Right lobe of liver (tissue), 6 donors: ENCODE results near the gene CNPY1. TPM values are rescaled to one million over a fixed set of nuclear protein-coding genes. Genes with fewer than 3 reads are reported as not detected.
A peak's percentile ranks its signal among the peaks of the same experiment; 100 is the strongest.

Experiments used
- ATAC-seq, 4 donors: fragments of 200-7000 bp; cut with Tn5 transposase; one replicate each; pipeline ENCODE4 v1.9.1; 2020; ENCODE audit warnings: mild to moderate bottlenecking in 4 of 4, moderate library complexity in 4 of 4
- DNase-seq, 3 donors: peaks; one replicate each; pipeline ENCODE4 v3.0.0-alpha.2; 2020
- H3K27ac ChIP-seq, 3 donors: fragments of 200-600 bp; one replicate each; pipeline ENCODE4 v1.8.0; 2022
- H3K27me3 ChIP-seq, 2 donors: fragments of 200-600 bp; one replicate each; pipeline ENCODE4 v1.8.0; 2022
- H3K36me3 ChIP-seq, 4 donors: fragments of 200-600 bp; sonication (generic) in 1 of 4; one replicate each; pipeline versions ENCODE4 v1.5.1 to v1.8.0; 2017 to 2022; ENCODE audit warnings: control low read depth in 1 of 4
- H3K4me1 ChIP-seq, 4 donors: fragments of 200-600 bp; sonication (generic) in 1 of 4; one replicate each; pipeline versions ENCODE4 v1.5.1 to v1.8.0; 2017 to 2022; ENCODE audit warnings: control low read depth in 1 of 4
- H3K4me3 ChIP-seq, 3 donors: fragments of 200-600 bp; one replicate each; pipeline ENCODE4 v1.8.0; 2022
- H3K9me3 ChIP-seq, 4 donors: fragments of 200-600 bp; sonication (generic) in 1 of 4; one replicate each; pipeline versions ENCODE4 v1.5.1 to v1.8.0; 2017 to 2022; ENCODE audit warnings: control low read depth in 1 of 4
- POLR2A ChIP-seq: fragments of 450-650 bp; IDR thresholded peaks from one replicate; pipeline ENCODE4 v1.6.1; 2017; ENCODE audit warnings: antibody characterized with exemption, mild to moderate bottlenecking
- WGBS: methylation state at CpG from one replicate; pipeline ENCODE4 v1.1.6; 2018; ENCODE audit warnings: low coverage, low lambda C conversion rate; ENCODE audit not compliant: insufficient coverage; ENCODE audit errors: missing lambda C conversion rate; 5-methylcytosine and 5-hydroxymethylcytosine counted together
- intact Hi-C, 2 donors: fragments of 100-400 bp; cut with DNase I; formaldehyde crosslinking; loops; one replicate each; pipeline versions ENCODE4 v1.11.2 to v1.14.1; 2022
- total RNA-seq, 6 experiments: library from RNA; depleted of rRNA in 2 of 6; stranded (reverse); fragments of >200 nt in 2 of 6; fragmentation: NEBNext Ultra II Directional in 3 of 6; extraction: Animal tissue kit (Norgen Biotek cat#: 25700) in 3 of 6; gene quantifications; one replicate each; pipeline versions ENCODE4 v1.1.0 to v1.2.4, GENCODE V29; 2016 to 2023
- TF ChIP-seq, protein P1 (sequence below), 4 donors: fragments of 200-600 bp in 3 of 4; fragments of 450-650 bp in 1 of 4; IDR thresholded peaks; one replicate each; pipeline versions ENCODE4 v1.5.1 to v1.8.0; 2016 to 2022; ENCODE audit warnings: antibody characterized with exemption in 4 of 4, mild to moderate bottlenecking in 2 of 4
- donor health status: DM: no; HTN: yes; CAD: no.
- donor health status: DM: no; HTN: no; CAD: no.
- donor health status: DM: no; HTN: no; CAD: no.
- donor health status: DM: no; HTN: yes; CAD: no.
- donor health status: DM: no; HTN: yes; CAD: no.

Gene CNPY1
- total RNA-seq, 6 experiments from 2014 or later, result 0.19 TPM; not detected in 5

DNA sequence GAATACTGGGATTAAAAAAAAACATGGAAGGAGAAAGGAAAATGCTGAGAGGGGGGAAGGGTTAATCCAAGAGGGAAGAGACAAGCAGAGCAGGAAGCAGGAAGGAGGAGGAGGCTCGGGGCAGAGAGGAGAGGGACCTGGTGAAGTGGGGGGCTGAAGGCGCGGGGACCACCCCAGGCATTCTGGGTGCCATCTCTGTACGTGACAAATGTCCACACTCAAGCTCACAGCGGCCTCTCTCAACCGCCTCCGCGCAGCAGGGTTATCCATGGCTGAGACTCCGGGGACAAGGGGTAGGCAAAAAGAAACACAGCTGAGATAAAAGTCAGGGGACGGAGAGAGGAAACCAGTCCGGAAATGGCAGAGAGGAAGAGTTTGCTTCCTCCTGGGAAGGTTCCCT, 54.5 kb downstream of the CNPY1 start:
- H3K4me1 ChIP-seq, result no peaks in the 10 kb centered on the region
- H3K27ac ChIP-seq, result no peak overlapping the region
- intact Hi-C loops, result no loop called here
- H3K4me3 ChIP-seq, result no peak overlapping the region
- no peak for DNase-seq
- ATAC-seq, result no peak
- H3K9me3 ChIP-seq, result no peaks in the 10 kb centered on the region
- 66% methylated on average over 11 of the region's 11 CpGs for WGBS
- TF ChIP-seq, protein P1, sequence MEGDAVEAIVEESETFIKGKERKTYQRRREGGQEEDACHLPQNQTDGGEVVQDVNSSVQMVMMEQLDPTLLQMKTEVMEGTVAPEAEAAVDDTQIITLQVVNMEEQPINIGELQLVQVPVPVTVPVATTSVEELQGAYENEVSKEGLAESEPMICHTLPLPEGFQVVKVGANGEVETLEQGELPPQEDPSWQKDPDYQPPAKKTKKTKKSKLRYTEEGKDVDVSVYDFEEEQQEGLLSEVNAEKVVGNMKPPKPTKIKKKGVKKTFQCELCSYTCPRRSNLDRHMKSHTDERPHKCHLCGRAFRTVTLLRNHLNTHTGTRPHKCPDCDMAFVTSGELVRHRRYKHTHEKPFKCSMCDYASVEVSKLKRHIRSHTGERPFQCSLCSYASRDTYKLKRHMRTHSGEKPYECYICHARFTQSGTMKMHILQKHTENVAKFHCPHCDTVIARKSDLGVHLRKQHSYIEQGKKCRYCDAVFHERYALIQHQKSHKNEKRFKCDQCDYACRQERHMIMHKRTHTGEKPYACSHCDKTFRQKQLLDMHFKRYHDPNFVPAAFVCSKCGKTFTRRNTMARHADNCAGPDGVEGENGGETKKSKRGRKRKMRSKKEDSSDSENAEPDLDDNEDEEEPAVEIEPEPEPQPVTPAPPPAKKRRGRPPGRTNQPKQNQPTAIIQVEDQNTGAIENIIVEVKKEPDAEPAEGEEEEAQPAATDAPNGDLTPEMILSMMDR (IDR thresholded peaks at IDR 0.05), result no peak
- TF ChIP-seq POLR2A, result no peak
- peaks cover 0 to 23% of the 10 kb centered on the region in 2 donors for H3K27me3 ChIP-seq
- H3K36me3 ChIP-seq, result no peaks in the 10 kb centered on the region

DNA sequence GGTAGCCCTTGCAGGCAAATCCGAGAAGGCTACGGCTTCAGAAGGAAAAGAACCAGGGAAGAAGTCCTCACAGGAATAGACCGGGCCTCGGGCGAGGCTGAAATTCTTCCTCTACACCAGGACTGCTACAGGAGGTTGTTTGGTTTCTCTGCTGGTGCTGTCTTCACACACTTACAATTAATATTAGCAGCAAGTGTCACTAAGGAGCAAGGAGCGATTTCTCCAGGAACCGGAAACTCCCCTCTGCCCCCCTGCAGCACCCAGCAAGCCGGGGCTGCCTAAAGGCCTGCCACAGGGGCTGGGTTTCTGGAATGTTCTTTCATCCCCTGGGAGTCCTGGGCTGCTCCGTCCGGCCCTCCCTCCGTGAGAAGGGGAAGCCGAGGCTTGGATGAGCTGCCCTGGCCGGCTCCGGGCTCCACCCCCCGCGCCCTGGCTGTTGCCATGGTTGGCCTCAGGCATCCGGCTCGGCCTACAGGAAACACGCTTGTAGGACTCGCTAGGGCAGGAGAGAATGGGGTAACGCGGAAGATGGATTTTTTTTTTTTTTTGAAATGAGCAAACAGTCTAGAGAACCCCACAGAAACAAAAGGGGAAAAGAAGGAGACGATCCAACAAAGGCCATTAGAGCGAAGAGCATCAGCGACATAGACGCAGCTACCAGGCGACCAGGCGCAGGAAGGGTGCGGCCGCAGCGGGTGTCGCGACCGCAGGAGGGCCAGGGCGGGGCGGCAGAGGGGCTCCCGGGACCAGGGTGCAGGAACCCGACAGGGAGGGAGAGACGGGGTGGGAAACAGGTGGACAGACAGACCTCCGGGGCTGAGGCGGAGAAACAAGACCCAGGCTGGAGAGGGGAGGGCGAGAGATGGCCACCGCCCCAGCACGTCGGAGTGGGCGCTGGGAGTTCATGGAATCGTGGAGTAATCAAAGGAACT, 55.4 kb downstream of the CNPY1 start:
- H3K27ac ChIP-seq, result no peak overlapping the region
- H3K36me3 ChIP-seq, result no peaks in the 10 kb centered on the region
- TF ChIP-seq, protein P1 (IDR thresholded peaks at IDR 0.05), result no peak
- no peak for TF ChIP-seq POLR2A
- H3K4me3 ChIP-seq, result peak overlapping the region in 1 of 3 donors; percentile 28
- H3K4me1 ChIP-seq, result no peaks in the 10 kb centered on the region
- WGBS, result 45% methylated on average over 25 of the region's 47 CpGs
- H3K9me3 ChIP-seq, result no peaks in the 10 kb centered on the region
- DNase-seq, result peak in 1 of 3 donors; percentile 66
- ATAC-seq, result peak; percentile 55 to 78 (median 66)
- intact Hi-C loops, result no loop called here
- H3K27me3 ChIP-seq, result peaks cover 0 to 23% of the 10 kb centered on the region in 2 donors

DNA sequence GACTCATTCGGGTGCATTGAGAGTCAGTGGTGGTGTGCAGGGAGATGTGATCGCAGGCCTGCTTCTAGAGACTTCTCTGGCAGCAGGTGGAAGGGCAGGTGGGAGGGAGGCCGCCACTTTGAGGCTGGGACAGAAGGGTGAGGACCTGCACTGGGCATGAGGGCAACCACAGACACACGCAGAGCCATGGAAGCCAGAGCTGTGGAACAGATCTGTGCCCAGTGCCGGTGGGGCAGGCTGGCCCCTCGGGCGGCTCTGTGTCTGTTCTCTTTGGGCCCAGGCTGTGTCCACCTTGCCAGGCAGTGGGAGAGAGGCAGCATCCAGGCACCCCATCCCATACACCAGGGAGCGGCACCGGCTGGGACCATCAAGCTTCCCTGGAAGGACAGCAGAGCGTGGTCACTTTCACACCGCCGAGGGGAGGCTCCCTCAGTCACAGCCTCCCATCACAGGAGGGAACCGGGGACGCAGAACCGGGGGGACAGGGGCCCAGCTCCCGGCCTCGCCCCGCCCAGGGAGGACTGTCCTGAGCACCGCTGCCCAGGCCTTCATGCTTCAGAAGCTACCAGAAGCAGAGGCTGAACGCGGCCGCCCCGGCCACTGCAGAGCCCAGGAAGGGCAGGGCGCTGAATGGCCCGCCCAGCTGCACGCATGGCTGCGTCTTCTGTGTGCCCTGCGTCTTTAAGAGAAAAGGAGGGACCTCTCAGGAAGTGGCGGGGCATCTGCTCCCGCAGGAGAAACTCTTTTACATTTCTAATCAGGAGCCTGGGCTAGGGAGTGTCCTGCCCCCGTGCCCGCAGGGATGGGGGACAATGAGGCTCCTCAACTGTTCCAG, 56.3 kb downstream of the CNPY1 start:
- ATAC-seq (peak in 3 of 4 donors; percentile 6 to 23 (median 17)), DNase-seq (no peak)
- Histone ChIP-seq H3K4me3 (peak overlapping the region in 1 of 3 donors; percentile 28), H3K36me3 (no peaks in the 10 kb centered on the region), H3K27me3 (peaks cover 0 to 23% of the 10 kb centered on the region in 2 donors), H3K27ac (no peak overlapping the region), H3K4me1 (no peaks in the 10 kb centered on the region), H3K9me3 (no peaks in the 10 kb centered on the region)
- 5% methylated on average over 3 of the region's 32 CpGs for WGBS
- no peak for TF ChIP-seq POLR2A
- TF ChIP-seq, protein P1 (IDR thresholded peaks at IDR 0.05), result no peak
- intact Hi-C loops, result no loop called here

DNA sequence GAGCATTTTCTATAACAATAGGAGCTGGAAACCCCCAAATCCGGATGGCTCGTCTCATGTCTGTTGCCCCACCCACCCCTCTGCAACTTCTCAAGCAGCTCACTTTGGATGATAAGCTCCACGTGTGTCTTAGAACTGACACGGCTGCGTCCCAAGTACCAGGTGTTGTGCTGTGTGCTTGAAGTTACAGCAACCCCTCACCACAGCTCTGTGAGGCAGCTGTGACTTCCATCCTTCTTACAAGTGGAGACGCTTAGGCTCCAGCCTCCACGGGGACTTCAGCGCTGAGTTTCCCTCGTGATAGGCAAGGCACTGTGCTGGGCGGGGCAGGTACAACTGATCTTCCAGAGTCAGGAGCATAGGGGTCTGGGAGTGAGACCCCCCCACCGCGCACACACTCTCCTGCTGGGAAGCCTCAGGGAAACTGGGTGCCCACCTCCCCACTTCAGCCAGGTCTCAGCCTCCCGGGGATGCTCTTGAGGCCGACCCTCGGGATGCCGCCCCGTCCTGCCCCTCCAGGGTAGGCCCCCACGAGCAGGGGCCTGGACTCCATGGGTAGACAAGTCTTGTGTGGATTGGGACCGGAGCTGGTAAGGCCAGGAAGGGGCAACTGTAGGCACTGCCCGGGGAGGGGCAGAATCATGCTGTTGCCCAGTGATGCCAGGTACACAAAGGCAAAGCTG, 57.1 kb downstream of the CNPY1 start:
- no peak overlapping the region for H3K27ac ChIP-seq
- intact Hi-C loops, result no loop called here
- H3K9me3 ChIP-seq, result no peaks in the 10 kb centered on the region
- H3K27me3 ChIP-seq, result peaks cover 0 to 23% of the 10 kb centered on the region in 2 donors
- DNase-seq, result no peak
- 62% methylated on average over 7 of the region's 20 CpGs for WGBS
- no peaks in the 10 kb centered on the region for H3K4me1 ChIP-seq
- no peak overlapping the region for H3K4me3 ChIP-seq
- no peak for TF ChIP-seq POLR2A
- TF ChIP-seq, protein P1 (IDR thresholded peaks at IDR 0.05), result no peak
- ATAC-seq, result peak in 1 of 4 donors; percentile 7
- H3K36me3 ChIP-seq, result no peaks in the 10 kb centered on the region
